Activated CD4-positive, alpha-beta T cell treated with anti-CD3 and anti-CD28 coated beads for 4 hours (primary cell): Measurements from ENCODE around the gene ARHGAP6.
"Not testable (repeated sequence)": the region's sequence is repeated elsewhere in the genome, so short reads cannot be mapped to it uniquely, and the experiment has no call there.

ENCODE experiments used
- DNase-seq, 2 donors: peaks; one replicate each; pipeline ENCODE4 v3.0.0-alpha.2; 2020

The ARHGAP6 gene

GRCh38 chrX:11647138-11647537, 18.6 kb downstream of the ARHGAP6 start:
- no peak for DNase-seq

DNA sequence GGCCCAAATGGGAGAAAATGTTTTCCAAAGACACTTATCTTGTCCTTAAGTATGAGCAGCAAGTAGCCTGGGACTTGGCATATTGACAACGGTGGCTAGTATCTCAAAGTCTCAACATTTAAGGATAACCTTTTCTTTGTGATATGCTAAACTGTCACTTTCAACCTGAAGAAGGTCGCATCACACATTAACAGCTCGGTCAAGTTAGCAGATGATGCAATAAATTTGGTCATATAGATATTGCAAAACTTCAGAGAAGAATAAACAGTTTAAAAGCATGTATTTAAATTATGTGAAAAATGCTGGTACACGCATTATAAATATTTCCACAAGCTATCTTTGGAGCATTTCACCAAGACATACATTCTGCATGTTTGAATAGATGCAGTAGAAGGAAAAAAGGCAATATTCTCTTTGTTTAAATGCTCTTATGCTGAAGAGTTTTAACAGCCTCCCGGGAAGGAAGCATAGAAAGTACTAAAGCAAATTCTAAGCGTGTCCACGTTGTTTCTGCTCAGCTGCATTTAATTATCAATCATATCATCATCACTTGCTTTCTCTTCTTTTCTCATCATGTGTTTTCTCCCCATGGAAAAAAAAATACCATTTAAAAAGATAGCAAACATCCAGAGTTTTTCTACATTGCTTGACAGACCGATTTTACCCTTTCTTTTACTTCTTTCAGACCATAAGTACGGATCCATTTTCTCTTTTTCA, 24.2 kb downstream of the ARHGAP6 start:
- no peak for DNase-seq

DNA sequence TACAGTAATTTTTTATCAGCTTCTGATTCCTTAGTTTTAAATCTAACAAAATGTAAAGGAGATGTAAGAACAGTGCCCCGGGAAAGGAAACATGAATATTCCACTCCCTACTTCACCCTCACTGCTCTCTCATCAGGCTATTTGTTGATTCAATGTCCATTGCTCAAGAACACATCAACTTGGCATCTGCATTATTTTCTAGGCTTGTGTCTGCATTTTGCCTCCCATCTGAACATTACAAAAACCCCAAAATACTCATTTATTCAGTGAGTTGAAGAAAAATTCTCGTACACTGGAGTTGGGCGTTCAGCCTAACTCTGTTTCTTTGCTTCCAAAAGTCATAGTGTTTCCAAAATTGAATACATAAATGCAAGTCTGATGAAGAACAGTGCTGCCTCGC, 25.6 kb downstream of the ARHGAP6 start:
- DNase-seq, result no peak

DNA sequence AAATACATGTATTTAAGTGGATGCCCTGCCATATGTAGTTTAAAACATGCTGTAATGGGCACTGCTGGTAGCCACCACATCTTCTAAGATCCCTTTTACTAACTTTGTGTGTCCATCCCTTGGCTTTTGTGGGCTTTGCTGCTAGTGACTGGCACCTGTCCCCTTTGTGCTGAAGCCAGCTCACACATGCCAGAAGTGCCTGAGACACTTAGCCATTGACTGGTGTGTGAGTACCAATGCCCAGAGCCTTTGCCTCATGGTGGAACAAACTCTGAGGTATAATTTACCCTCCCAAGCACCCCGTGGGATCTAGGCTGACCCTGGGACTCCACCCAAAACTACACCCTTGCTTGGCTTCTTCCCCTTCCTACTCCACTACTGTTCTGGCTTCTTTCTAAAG, 33.0 kb downstream of the ARHGAP6 start:
- DNase-seq, result no peak

GRCh38 chrX:11629593-11630211, 36.0 kb downstream of the ARHGAP6 start:
- DNase-seq, result no peak

- no peak for DNase-seq
Observed at GRCh38 chrX:11628399-11628798, 37.3 kb downstream of the ARHGAP6 start.

- no peak for DNase-seq
Observed at GRCh38 chrX:11626351-11626750, 39.4 kb downstream of the ARHGAP6 start.

DNA sequence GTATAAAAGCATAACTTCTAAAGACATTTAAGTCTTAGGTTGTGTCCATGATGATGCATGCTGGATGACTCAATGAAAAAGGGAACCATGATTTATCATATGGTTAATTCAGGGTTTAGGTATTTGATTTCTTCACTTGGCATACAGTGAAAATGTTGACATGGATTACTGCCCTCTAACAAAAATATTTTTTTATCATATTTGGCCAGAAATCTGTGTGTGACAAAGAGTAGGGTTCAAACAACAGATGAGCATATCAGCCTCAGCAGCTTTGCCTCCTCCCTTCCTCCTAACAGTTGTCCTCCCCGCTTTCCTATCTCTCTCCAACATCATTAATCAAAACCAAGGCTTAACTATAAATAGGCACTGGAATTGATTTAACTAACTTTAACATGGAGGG, 46.3 kb downstream of the ARHGAP6 start:
- no peak for DNase-seq

DNA sequence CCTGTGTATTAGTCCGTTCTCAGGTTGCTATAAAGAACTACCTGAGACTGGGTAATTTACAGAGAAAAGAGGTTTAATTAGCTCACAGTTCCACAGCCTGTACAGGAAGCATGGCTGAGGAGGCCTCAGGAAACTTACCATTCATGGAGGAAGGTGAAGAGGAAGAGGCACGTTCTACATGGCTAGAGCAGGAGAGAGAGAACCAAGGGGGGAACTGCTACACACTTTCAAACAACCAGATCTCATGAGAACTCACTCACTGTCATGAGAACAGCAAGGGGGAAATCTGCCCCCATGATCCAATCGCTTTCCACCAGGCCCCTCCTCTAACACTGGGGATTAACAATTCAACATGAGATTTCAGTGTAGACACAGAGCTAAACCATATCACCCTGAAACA, 51.5 kb downstream of the ARHGAP6 start:
- not testable (repeated sequence) for DNase-seq

- no peak for DNase-seq
Observed at GRCh38 chrX:11611965-11612364, 53.8 kb downstream of the ARHGAP6 start.

DNA sequence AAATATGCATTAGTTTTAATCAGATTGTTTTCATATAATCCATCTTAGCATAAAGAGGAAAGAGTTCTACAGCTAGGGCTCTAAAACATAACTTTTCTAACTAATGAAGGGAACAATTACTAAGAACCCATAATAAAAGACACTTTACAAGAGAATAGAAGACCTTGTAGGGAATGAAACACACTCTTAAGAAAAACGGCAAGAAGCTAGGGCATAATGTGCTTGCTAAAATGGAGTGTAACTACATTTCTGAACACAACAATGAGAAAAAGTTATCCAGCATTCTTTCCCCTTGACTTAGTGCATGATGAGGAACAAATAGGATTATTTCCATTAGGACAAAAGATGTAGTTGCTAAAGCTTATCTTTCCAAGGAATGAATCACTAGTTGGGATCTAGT, 54.6 kb downstream of the ARHGAP6 start:
- no peak for DNase-seq

DNA sequence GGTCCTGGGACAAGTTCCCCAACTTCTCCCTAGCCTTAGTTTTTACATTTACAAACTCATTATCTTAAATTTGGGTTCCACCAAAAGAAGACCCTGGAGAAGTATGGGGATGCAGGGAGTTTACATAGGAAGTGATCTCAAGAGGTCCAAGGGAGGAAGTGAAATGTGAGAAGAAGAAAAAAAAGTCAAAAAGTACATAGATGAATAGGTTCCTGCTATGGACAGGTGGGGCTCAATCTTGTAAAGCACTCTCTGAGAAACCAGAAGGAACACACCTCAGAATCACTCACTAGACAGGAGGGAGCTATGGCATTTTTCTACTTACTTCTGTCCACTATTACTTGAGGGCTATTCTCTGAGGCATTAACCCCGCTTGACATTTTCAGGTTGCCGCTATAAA, 56.6 kb downstream of the ARHGAP6 start:
- no peak for DNase-seq

DNA sequence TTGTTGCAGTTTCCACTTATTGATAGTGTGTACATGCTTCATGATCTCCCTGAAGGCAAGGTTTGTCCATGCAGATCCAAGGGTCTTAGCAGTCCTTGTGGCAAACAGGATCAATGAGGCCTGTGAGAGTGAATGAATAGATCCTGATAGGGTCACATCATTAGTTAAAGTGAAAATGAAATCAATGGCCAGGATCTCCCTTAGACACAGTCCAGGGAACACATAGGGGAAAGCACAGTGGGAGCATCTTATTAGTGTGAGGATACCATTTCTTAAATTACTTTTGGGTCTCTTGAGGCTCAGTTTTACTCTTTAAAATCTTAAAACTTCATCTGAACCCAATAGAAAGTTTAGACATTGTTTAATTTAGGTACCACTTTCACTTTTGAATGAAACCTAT, 59.3 kb downstream of the ARHGAP6 start:
- DNase-seq, result no peak

GRCh38 chrX:11600578-11600977, 65.1 kb downstream of the ARHGAP6 start:
- DNase-seq, result no peak

GRCh38 chrX:11597479-11597878, 68.2 kb downstream of the ARHGAP6 start:
- no peak for DNase-seq

GRCh38 chrX:11591723-11592346, 73.9 kb downstream of the ARHGAP6 start:
- no peak for DNase-seq

GRCh38 chrX:11589641-11590040, 76.1 kb downstream of the ARHGAP6 start:
- DNase-seq, result no peak

- DNase-seq, result no peak
Observed at GRCh38 chrX:11588097-11588496, 77.6 kb downstream of the ARHGAP6 start.

DNA sequence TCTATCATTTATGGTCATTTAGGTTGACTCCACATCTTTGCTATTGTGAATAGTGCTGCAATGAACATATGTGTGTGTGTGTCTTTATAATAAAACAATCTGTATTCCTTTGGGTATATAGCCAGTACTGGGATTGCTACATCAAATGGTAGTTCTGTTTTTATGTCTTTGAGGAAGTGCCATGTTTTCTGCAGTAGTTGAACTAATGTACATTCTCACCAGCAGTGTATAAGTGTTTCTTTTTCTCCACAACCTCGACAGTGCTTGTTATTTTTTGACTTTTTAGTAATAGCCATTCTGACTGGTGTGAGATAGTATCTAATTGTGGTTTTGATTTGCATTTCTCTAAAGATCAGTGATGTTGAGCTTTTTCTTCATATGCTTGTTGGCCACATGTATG, 80.5 kb downstream of the ARHGAP6 start:
- no peak for DNase-seq

- no peak for DNase-seq
Observed at GRCh38 chrX:11580789-11581188, 84.9 kb downstream of the ARHGAP6 start.

DNA sequence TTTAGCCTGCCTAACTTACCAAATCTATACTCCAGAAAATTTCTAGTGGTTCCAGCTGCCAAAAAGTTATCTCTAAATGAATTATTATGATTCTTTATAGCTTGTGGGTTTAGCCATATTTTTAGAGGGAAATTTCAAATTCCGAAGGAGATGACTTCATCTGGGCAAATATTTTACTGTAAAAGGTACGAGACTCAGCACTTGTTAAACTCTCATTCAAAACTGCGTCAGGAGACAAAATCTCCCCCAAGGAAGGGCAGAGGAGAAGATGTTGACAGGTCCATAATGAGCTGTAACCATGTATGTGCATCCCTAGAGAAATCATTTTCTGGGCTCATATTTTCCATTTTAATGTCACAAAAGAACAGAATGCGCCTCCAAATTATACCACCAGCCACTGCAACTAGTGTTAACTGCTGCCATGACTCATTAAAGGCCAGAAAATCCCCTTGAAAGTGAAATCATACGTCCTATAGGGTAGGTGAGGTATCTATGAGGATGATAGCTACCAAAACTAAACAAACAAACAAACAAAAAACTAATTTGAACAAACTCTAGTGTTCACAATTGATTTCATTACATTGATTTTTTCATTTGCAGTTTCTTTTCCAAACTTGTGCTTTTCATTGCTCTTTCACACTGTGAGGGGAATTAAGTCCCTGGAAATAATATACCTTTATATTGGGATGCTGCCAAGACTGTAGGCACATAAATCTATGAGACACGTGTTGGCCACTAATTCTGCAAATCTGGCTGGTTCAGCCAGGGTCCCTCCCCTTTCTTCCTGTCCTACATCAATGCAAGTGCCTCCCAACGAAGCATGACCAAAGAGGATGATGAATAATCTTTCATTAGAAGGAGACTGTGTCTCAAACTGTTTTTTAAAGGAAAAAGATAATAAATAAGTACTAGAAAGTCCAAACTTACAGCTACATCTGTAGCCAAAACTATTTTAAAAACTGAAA, 85.8 kb downstream of the ARHGAP6 start:
- DNase-seq, result no peak

DNA sequence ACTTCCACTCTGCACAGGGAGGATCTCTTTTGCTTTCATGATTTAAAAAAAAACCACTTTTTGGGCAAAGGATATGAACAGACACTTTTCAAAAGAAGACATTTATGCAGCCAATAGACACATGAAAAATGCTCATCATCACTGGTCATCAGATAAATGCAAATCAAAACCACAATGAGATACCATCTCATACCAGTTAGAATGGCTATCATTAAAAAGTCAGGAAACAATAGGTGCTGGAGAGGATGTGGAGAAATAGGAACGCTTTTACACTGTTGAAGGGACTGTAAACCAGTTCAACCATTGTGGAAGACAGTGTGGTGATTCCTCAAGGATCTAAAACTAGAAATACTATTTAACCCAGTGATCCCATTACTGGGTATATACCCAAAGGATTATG, 87.4 kb downstream of the ARHGAP6 start:
- DNase-seq, result not testable (repeated sequence)

GRCh38 chrX:11577603-11578002, 88.1 kb downstream of the ARHGAP6 start:
- DNase-seq, result no peak
